Trophoblast cell (in vitro differentiated cells and primary cell): ENCODE measurements around the gene AIG1.

ENCODE experiments used
- DNase-seq, 2 donors: peaks; one replicate each; pipeline ENCODE4 v3.0.0-alpha.2; 2016
- H2AFZ ChIP-seq: 2 replicates; pipeline ENCODE4 v1.6.1; 2013; ENCODE audit warnings: low read length, moderate library complexity, mild to moderate bottlenecking; ENCODE audit not compliant: insufficient read depth, poor library complexity
- H2AK5ac ChIP-seq: 2 replicates; pipeline ENCODE4 v1.6.1; 2013; ENCODE audit warnings: mild to moderate bottlenecking, low read length
- H2BK120ac ChIP-seq: 2 replicates; pipeline ENCODE4 v1.6.1; 2013; ENCODE audit warnings: low read length, mild to moderate bottlenecking, moderate library complexity; ENCODE audit not compliant: insufficient read depth, poor library complexity
- H2BK12ac ChIP-seq: 2 replicates; pipeline ENCODE4 v1.6.1; 2013; ENCODE audit warnings: mild to moderate bottlenecking, low read length, moderate library complexity
- H2BK5ac ChIP-seq: 2 replicates; pipeline ENCODE4 v1.6.1; 2013; ENCODE audit warnings: low read length, low read depth, moderate library complexity, mild to moderate bottlenecking; ENCODE audit not compliant: poor library complexity
- H3K14ac ChIP-seq: 2 replicates; pipeline ENCODE4 v1.6.1; 2013; ENCODE audit warnings: mild to moderate bottlenecking, low read length
- H3K18ac ChIP-seq: 2 replicates; pipeline ENCODE4 v1.6.1; 2013; ENCODE audit warnings: mild to moderate bottlenecking, low read length
- H3K23ac ChIP-seq: 2 replicates; pipeline ENCODE4 v1.6.1; 2013; ENCODE audit warnings: low read length
- H3K27ac ChIP-seq: 2 replicates; pipeline ENCODE4 v1.5.1; 2013; ENCODE audit warnings: low read depth, mild to moderate bottlenecking, inconsistent platforms, low read length, moderate library complexity
- H3K27me3 ChIP-seq: 2 replicates; pipeline ENCODE4 v1.6.1; 2013; ENCODE audit warnings: inconsistent platforms, mild to moderate bottlenecking, low read length, moderate library complexity; ENCODE audit not compliant: insufficient read depth
- H3K36me3 ChIP-seq, 2 experiments: 1 replicate in 1 of 2; 2 replicates in 1 of 2; pipeline ENCODE4 v1.6.1; 2013; ENCODE audit warnings: low read length in 2 of 2, mild to moderate bottlenecking in 2 of 2, moderate library complexity in 1 of 2; ENCODE audit not compliant: insufficient read depth in 2 of 2, control insufficient read depth in 1 of 2
- H3K4ac ChIP-seq: 2 replicates; pipeline ENCODE4 v1.6.1; 2013; ENCODE audit warnings: low read depth, mild to moderate bottlenecking, low read length, moderate library complexity
- H3K4me1 ChIP-seq, 2 experiments: 1 replicate in 1 of 2; 2 replicates in 1 of 2; pipeline ENCODE4 v1.6.1; 2013; ENCODE audit warnings: low read length in 2 of 2, mild to moderate bottlenecking in 2 of 2, moderate library complexity in 1 of 2; ENCODE audit not compliant: insufficient read depth in 2 of 2, control insufficient read depth in 1 of 2
- H3K4me2 ChIP-seq: 2 replicates; pipeline ENCODE4 v1.6.1; 2013; ENCODE audit warnings: inconsistent platforms, mild to moderate bottlenecking, low read length, moderate library complexity
- H3K4me3 ChIP-seq: 2 replicates; pipeline ENCODE4 v1.5.1; 2013; ENCODE audit warnings: mild to moderate bottlenecking, low read depth, low read length, inconsistent platforms
- H3K79me1 ChIP-seq: one replicate; pipeline ENCODE4 v1.6.1; 2013; ENCODE audit warnings: low read length
- H3K79me2 ChIP-seq: 2 replicates; pipeline ENCODE4 v1.6.1; 2013; ENCODE audit warnings: low read length, mild to moderate bottlenecking; ENCODE audit not compliant: control insufficient read depth, insufficient read depth, poor library complexity
- H3K9ac ChIP-seq: 2 replicates; pipeline ENCODE4 v1.6.1; 2013; ENCODE audit warnings: mild to moderate bottlenecking, low read length
- H3K9me3 ChIP-seq: 2 replicates; pipeline ENCODE4 v1.6.1; 2013; ENCODE audit warnings: low read depth, mild to moderate bottlenecking, control low read depth, inconsistent platforms, low read length; ENCODE audit not compliant: insufficient read depth
- H4K12ac ChIP-seq: 2 replicates; pipeline ENCODE4 v1.6.1; 2013; ENCODE audit warnings: low read depth, mild to moderate bottlenecking, low read length, moderate library complexity
- H4K8ac ChIP-seq: 2 replicates; pipeline ENCODE4 v1.6.1; 2013; ENCODE audit warnings: low read depth, mild to moderate bottlenecking, low read length, moderate library complexity
- H4K91ac ChIP-seq: one replicate; pipeline ENCODE4 v1.6.1; 2013; ENCODE audit warnings: low read depth, mild to moderate bottlenecking, low read length, moderate library complexity
- WGBS: extraction: QIAGEN DNeasy Blood & Tissue Kit; methylation state at CpG from one replicate; pipeline ENCODE4 v1.1.7; 2013; ENCODE audit warnings: missing lambda C conversion rate; ENCODE audit not compliant: insufficient read length, insufficient coverage; ENCODE audit errors: extremely low coverage; 5-methylcytosine and 5-hydroxymethylcytosine counted together

The AIG1 gene

GRCh38 chr6:143372199-143372882 lies 311.7 kb downstream of the AIG1 start:
- H3K36me3 ChIP-seq, result no peaks in the 10 kb centered on the region
- no peak overlapping the region for H3K23ac ChIP-seq
- H3K9ac ChIP-seq, result no peak overlapping the region
- H3K4me3 ChIP-seq, result no peak overlapping the region
- WGBS, result 98% methylated on average over 2 of the region's 7 CpGs
- no peak overlapping the region for H3K18ac ChIP-seq
- H3K27me3 ChIP-seq, result no peaks in the 10 kb centered on the region
- no peaks in the 10 kb centered on the region for H3K4me1 ChIP-seq
- DNase-seq, result no peak
- no peaks in the 10 kb centered on the region for H3K79me1 ChIP-seq
- no peak overlapping the region for H3K27ac ChIP-seq
- H3K79me2 ChIP-seq, result no peaks in the 10 kb centered on the region
- H2AFZ ChIP-seq, result no peak overlapping the region
- no peak overlapping the region for H2BK120ac ChIP-seq
- H2AK5ac ChIP-seq, result no peak overlapping the region
- H2BK12ac ChIP-seq, result no peak overlapping the region
- H4K12ac ChIP-seq, result no peak overlapping the region
- no peak overlapping the region for H3K14ac ChIP-seq
- H3K4ac ChIP-seq, result no peak overlapping the region
- H3K9me3 ChIP-seq, result no peaks in the 10 kb centered on the region
- H3K4me2 ChIP-seq, result no peak overlapping the region
- no peak overlapping the region for H2BK5ac ChIP-seq
- H4K91ac ChIP-seq, result no peak overlapping the region
- no peak overlapping the region for H4K8ac ChIP-seq

DNA sequence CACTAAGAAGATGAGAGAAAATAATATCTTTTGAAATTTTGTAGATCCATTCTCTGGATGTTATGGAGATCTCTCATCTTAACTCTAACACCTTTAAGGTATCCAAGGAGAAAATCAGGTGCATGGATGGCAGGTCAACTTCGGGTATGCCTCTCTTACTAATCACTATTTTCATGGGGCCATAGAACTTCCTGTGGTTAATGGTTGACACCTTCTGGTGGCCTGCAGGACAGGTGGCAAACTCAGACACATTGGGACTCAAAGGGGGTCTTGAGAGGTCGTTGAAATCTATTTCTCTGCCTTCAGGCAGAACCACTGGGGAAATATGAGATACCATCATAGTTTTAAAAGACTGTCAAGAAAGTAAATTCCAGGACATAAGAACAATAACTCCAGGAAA lies 313.3 kb downstream of the AIG1 start:
- no peak overlapping the region for H3K4ac ChIP-seq
- H4K8ac ChIP-seq, result no peak overlapping the region
- H3K23ac ChIP-seq, result no peak overlapping the region
- no peak for DNase-seq
- H2BK12ac ChIP-seq, result no peak overlapping the region
- no peaks in the 10 kb centered on the region for H3K36me3 ChIP-seq
- no peaks in the 10 kb centered on the region for H3K4me1 ChIP-seq
- no peak overlapping the region for H3K4me2 ChIP-seq
- H3K27me3 ChIP-seq, result no peaks in the 10 kb centered on the region
- no peaks in the 10 kb centered on the region for H3K79me2 ChIP-seq
- no peak overlapping the region for H3K27ac ChIP-seq
- no peak overlapping the region for H3K18ac ChIP-seq
- no peak overlapping the region for H4K12ac ChIP-seq
- H4K91ac ChIP-seq, result no peak overlapping the region
- no peak overlapping the region for H2AK5ac ChIP-seq
- H3K14ac ChIP-seq, result no peak overlapping the region
- H3K9me3 ChIP-seq, result no peaks in the 10 kb centered on the region
- no peak overlapping the region for H3K9ac ChIP-seq
- no peak overlapping the region for H3K4me3 ChIP-seq
- no CpG with 5 or more reads among the region's 2 CpGs for WGBS
- no peaks in the 10 kb centered on the region for H3K79me1 ChIP-seq
- no peak overlapping the region for H2BK120ac ChIP-seq
- H2AFZ ChIP-seq, result no peak overlapping the region
- no peak overlapping the region for H2BK5ac ChIP-seq

DNA sequence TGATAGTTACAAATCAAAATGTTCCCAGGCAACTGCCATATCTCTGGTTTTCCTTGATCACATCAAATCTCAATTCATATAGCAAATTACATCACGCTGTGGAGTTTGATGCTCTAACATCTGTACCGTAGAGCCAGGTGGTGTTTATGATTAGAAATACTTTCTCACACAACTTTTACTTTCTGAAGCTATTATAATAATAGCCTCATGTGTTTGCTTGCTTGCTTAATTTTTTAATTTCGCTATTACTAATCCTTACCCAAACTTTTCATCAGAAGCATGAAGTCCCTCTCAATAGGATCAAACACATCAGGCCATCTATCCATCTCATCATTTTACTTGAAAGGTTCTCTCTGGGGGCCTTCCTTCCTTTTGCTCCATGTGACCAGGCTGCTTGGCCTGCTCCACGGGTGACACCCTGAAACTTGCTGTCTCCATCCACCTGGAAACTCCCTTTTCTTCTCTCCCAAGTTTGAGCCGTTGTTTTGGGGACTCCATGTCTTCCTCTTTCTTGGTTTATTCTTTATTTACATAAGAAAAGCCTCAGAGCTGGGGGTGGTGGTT lies 314.4 kb downstream of the AIG1 start:
- Histone ChIP-seq H3K9me3 (no peaks in the 10 kb centered on the region), H3K27me3 (no peaks in the 10 kb centered on the region), H3K79me1 (no peaks in the 10 kb centered on the region), H3K79me2 (no peaks in the 10 kb centered on the region), H2BK12ac (no peak overlapping the region), H3K36me3 (no peaks in the 10 kb centered on the region), H3K18ac (no peak overlapping the region), H3K23ac (no peak overlapping the region), H2BK5ac (no peak overlapping the region), H4K8ac (no peak overlapping the region), H3K14ac (no peak overlapping the region), H3K27ac (no peak overlapping the region), H4K91ac (no peak overlapping the region), H3K4me2 (no peak overlapping the region), H3K4me3 (no peak overlapping the region), H3K4me1 (no peaks in the 10 kb centered on the region), H4K12ac (no peak overlapping the region), H3K9ac (no peak overlapping the region), H3K4ac (no peak overlapping the region), H2AFZ (no peak overlapping the region), H2AK5ac (no peak overlapping the region), H2BK120ac (no peak overlapping the region)
- no CpG with 5 or more reads among the region's 5 CpGs for WGBS
- DNase-seq, result no peak

GRCh38 chr6:143376375-143376774 lies 315.7 kb downstream of the AIG1 start:
- Histone ChIP-seq H3K9me3 (no peaks in the 10 kb centered on the region), H3K4ac (no peak overlapping the region), H3K23ac (no peak overlapping the region), H2AK5ac (no peak overlapping the region), H3K4me1 (no peaks in the 10 kb centered on the region), H3K79me1 (no peaks in the 10 kb centered on the region), H2BK120ac (no peak overlapping the region), H3K36me3 (no peaks in the 10 kb centered on the region), H4K12ac (no peak overlapping the region), H3K27me3 (no peaks in the 10 kb centered on the region), H3K27ac (no peak overlapping the region), H2BK12ac (no peak overlapping the region), H2AFZ (no peak overlapping the region), H3K4me3 (no peak overlapping the region), H3K9ac (no peak overlapping the region), H4K8ac (no peak overlapping the region), H3K4me2 (no peak overlapping the region), H3K79me2 (no peaks in the 10 kb centered on the region), H3K18ac (no peak overlapping the region), H2BK5ac (no peak overlapping the region), H4K91ac (no peak overlapping the region), H3K14ac (no peak overlapping the region)
- DNase-seq, result no peak
- no CpG with 5 or more reads among the region's 3 CpGs for WGBS
